SK-N-SH (cell line): ENCODE measurements around the gene MED15.

Experiments used
- ELF1 ChIP-seq: IDR thresholded peaks from 2 replicates; pipeline ENCODE4 v1.4.0; 2012
- EZH2phosphoT487 ChIP-seq: fragments of 200-600 bp; sonication (generic); IDR thresholded peaks from 2 replicates; pipeline ENCODE4 v1.6.1; 2017; ENCODE audit warnings: low read depth, mixed run types, mild to moderate bottlenecking, antibody characterized with exemption, moderate library complexity, borderline replicate concordance
- GABPA ChIP-seq: IDR thresholded peaks from 2 replicates; pipeline ENCODE4 v1.4.0; 2012; ENCODE audit warnings: low read depth, mild to moderate bottlenecking
- NRF1 ChIP-seq: IDR thresholded peaks from 2 replicates; pipeline ENCODE4 v1.6.1; 2012; ENCODE audit warnings: low read depth, mild to moderate bottlenecking, low read length
- RCOR1 ChIP-seq: fragments of 150-350 bp; IDR thresholded peaks from 2 replicates; pipeline ENCODE4 v1.6.1; 2017; ENCODE audit warnings: antibody characterized with exemption, low read length
- SMC3 ChIP-seq: IDR thresholded peaks from 2 replicates; pipeline ENCODE4 v1.6.1; 2012; ENCODE audit warnings: low read depth, low read length, improper control_type of control experiment
- TAF1 ChIP-seq: IDR thresholded peaks from 2 replicates; pipeline ENCODE4 v1.6.1; 2012; ENCODE audit warnings: low read depth, mild to moderate bottlenecking, low read length, moderate library complexity, borderline replicate concordance
- TF ChIP-seq, protein P1 (sequence below): IDR thresholded peaks from 2 replicates; pipeline ENCODE4 v1.4.0; 2012; ENCODE audit warnings: low read depth
- TF ChIP-seq, protein P2 (sequence below): fragments of 200-600 bp; sonication (generic); IDR thresholded peaks from 2 replicates; pipeline ENCODE4 v1.6.1; 2017; ENCODE audit warnings: antibody characterized with exemption, mild to moderate bottlenecking, moderate library complexity

DNA sequence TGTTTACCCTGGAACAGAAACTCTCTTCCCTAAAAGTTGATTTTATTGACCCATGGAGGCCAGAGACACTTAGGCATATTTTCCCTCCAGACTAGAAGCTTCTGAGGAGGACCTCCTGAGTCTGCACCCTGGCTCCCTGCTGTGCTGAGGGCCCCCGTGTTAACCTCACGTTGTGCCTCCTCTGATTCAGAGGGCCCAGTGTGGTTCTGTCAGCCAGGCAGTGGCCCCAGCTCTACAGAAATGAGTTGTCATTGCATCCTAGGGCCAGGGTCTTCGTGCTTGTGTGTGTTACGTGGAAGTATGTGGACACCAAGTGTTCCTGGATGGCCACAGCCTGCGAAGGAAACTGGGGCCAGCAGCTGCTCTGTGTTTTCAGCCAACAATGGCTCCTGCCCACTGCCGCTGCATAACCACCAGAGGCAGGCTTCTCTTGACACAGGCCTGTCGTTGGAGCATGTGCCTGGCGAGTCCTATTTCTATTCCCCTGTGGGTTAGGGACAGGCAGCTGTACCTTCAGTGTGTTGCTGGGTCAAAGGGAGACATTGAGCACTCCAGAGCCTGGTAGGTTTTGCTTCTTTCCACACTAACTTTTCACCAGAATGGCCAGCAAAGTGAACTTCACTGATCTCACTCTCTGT is 44.5 kb downstream of the MED15 start:
- TF ChIP-seq, protein P1, sequence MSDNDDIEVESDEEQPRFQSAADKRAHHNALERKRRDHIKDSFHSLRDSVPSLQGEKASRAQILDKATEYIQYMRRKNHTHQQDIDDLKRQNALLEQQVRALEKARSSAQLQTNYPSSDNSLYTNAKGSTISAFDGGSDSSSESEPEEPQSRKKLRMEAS = no peak
- TF ChIP-seq, protein P2, sequence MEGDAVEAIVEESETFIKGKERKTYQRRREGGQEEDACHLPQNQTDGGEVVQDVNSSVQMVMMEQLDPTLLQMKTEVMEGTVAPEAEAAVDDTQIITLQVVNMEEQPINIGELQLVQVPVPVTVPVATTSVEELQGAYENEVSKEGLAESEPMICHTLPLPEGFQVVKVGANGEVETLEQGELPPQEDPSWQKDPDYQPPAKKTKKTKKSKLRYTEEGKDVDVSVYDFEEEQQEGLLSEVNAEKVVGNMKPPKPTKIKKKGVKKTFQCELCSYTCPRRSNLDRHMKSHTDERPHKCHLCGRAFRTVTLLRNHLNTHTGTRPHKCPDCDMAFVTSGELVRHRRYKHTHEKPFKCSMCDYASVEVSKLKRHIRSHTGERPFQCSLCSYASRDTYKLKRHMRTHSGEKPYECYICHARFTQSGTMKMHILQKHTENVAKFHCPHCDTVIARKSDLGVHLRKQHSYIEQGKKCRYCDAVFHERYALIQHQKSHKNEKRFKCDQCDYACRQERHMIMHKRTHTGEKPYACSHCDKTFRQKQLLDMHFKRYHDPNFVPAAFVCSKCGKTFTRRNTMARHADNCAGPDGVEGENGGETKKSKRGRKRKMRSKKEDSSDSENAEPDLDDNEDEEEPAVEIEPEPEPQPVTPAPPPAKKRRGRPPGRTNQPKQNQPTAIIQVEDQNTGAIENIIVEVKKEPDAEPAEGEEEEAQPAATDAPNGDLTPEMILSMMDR = no peak
- TF ChIP-seq TAF1 (no peak), SMC3 (no peak), NRF1 (no peak), EZH2phosphoT487 (no peak), RCOR1 (no peak), GABPA (no peak), ELF1 (no peak)
